ENCODE measurements around the gene CD24. TPM values are rescaled to one million over a fixed set of nuclear protein-coding genes. Genes with fewer than 3 reads are reported as not detected.

Gene CD24
- total RNA-seq, 1 donor from 2014 or later, result 0.71 TPM

- Histone ChIP-seq H3K27ac (replicated peaks) (no peak overlapping the region), H3K36me3 (no peaks in the 10 kb centered on the region), H3K4me3 (no peak overlapping the region), H3K27me3 (ENCODE audit: low read depth) (peaks cover 64% of the 10 kb centered on the region), H3K4me1 (no peaks in the 10 kb centered on the region), H3K9me3 (replicated peaks) (no peaks in the 10 kb centered on the region)
- intact Hi-C loops (cut with micrococcal nuclease), result no loop called here
- DNase-seq, result no peak
- no peak for TF ChIP-seq CTCF (IDR thresholded peaks at IDR 0.05; ENCODE audit: borderline replicate concordance)
Observed at GRCh38 chr6:106966671-106967640, 7.6 kb downstream of the CD24 start.

- H3K9me3 ChIP-seq (replicated peaks), result no peaks in the 10 kb centered on the region
- H3K4me3 ChIP-seq, result no peak overlapping the region
- H3K36me3 ChIP-seq, result no peaks in the 10 kb centered on the region
- H3K27me3 ChIP-seq (ENCODE audit: low read depth), result peaks cover 62% of the 10 kb centered on the region
- no peaks in the 10 kb centered on the region for H3K4me1 ChIP-seq
- no peak for DNase-seq
- H3K27ac ChIP-seq (replicated peaks), result no peak overlapping the region
- no peak for TF ChIP-seq CTCF (IDR thresholded peaks at IDR 0.05; ENCODE audit: borderline replicate concordance)
- intact Hi-C loops (cut with micrococcal nuclease), result no loop called here
Observed at GRCh38 chr6:106966229-106966628, 8.3 kb downstream of the CD24 start.

- no peak for DNase-seq
- H3K27me3 ChIP-seq (ENCODE audit: low read depth), result peaks cover 62% of the 10 kb centered on the region
- TF ChIP-seq CTCF (IDR thresholded peaks at IDR 0.05; ENCODE audit: borderline replicate concordance), result no peak
- H3K36me3 ChIP-seq, result no peaks in the 10 kb centered on the region
- H3K27ac ChIP-seq (replicated peaks), result no peak overlapping the region
- H3K4me1 ChIP-seq, result no peaks in the 10 kb centered on the region
- intact Hi-C loops (cut with micrococcal nuclease), result no loop called here
- no peak overlapping the region for H3K4me3 ChIP-seq
- H3K9me3 ChIP-seq (replicated peaks), result no peaks in the 10 kb centered on the region
Observed at GRCh38 chr6:106964954-106965353, 9.6 kb downstream of the CD24 start.

GRCh38 chr6:106964099-106964498, 10.4 kb downstream of the CD24 start:
- Histone ChIP-seq H3K4me3 (no peak overlapping the region), H3K27ac (replicated peaks) (no peak overlapping the region), H3K4me1 (no peaks in the 10 kb centered on the region)

GRCh38 chr6:106963544-106963943, 11.0 kb downstream of the CD24 start:
- H3K4me3 ChIP-seq, result no peak overlapping the region
- no peak overlapping the region for H3K27ac ChIP-seq (replicated peaks)
- no peak for TF ChIP-seq CTCF (IDR thresholded peaks at IDR 0.05; ENCODE audit: borderline replicate concordance)
- no peaks in the 10 kb centered on the region for H3K36me3 ChIP-seq
- no peaks in the 10 kb centered on the region for H3K9me3 ChIP-seq (replicated peaks)
- H3K27me3 ChIP-seq (ENCODE audit: low read depth), result peaks cover 50% of the 10 kb centered on the region
- intact Hi-C loops (cut with micrococcal nuclease), result no loop called here
- DNase-seq, result no peak
- H3K4me1 ChIP-seq, result no peaks in the 10 kb centered on the region

More at GRCh38 chr6:106964099-106964498, 10.4 kb downstream of the CD24 start:
- H3K9me3 ChIP-seq (replicated peaks), result no peaks in the 10 kb centered on the region
- no peak for TF ChIP-seq CTCF (IDR thresholded peaks at IDR 0.05; ENCODE audit: borderline replicate concordance)
- no peaks in the 10 kb centered on the region for H3K36me3 ChIP-seq
- peaks cover 54% of the 10 kb centered on the region for H3K27me3 ChIP-seq (ENCODE audit: low read depth)
- intact Hi-C loops (cut with micrococcal nuclease), result no loop called here
- DNase-seq, result no peak
